K562 (cell line): Measurements from ENCODE around the gene DISC1. TPM values are rescaled to one million over a fixed set of nuclear protein-coding genes. Genes with fewer than 3 reads are reported as not detected.

ENCODE experiments used
- ATAC-seq: fragments of 200-7000 bp; cut with Tn5 transposase; 3 replicates; pipeline ENCODE4 v1.9.1; 2020; ENCODE audit warnings: moderate library complexity
- BruUV-seq: library from RNA; stranded (reverse); fragments of 400-500 nt; replicated peaks from 2 replicates; lab custom pipeline; 2021; lab: Mats Ljungman, UMichigan
- CTCF ChIA-PET: fragments of 300-600 bp; formaldehyde crosslinking; extraction: SDS; loops from one replicate; lab custom pipeline; 2021; ENCODE audit warnings: low intra/inter-chr PET ratio; lab: Yijun Ruan, JAX
- POLR2A ChIA-PET: fragments of 300-600, 350-650 bp; sonication (Branson Sonifier 250); formaldehyde crosslinking; extraction: SDS; loops from one replicate; lab custom pipeline; 2021; ENCODE audit warnings: antibody characterized with exemption, inconsistent platforms; lab: Yijun Ruan, JAX
- DNase-seq, 4 experiments: peaks; one replicate each; pipeline versions ENCODE4 v3.0.0 to v3.0.0-alpha.2; 2011 to 2018; ENCODE audit warnings: low spot score in 3 of 4, mixed read lengths in 3 of 4; ENCODE audit errors: extremely low read depth in 1 of 4
- FAIRE-seq: peaks from 2 replicates; lab custom pipeline; 2011; peaks lifted over from hg19 to GRCh38; lab: Jason Lieb, UNC
- H2AFZ ChIP-seq: 2 replicates; pipeline ENCODE4 v1.6.0; 2011; ENCODE audit warnings: low read depth, low read length, control low read depth, inconsistent platforms
- H3K27ac ChIP-seq: fragments of 200-600 bp; 3 replicates; pipeline ENCODE4 v1.8.0; 2011; ENCODE audit warnings: low read depth, mild to moderate bottlenecking, control low read depth, inconsistent platforms, low read length, moderate library complexity, mixed read lengths; ENCODE audit errors: extremely low read depth
- H3K27me3 ChIP-seq, 2 experiments: fragments of 300-600 bp in 1 of 2; 2 replicates in 1 of 2; 3 replicates in 1 of 2; pipeline versions ENCODE4 v1.6.0 to v1.8.0; 2011; ENCODE audit warnings: inconsistent platforms in 2 of 2, low read length in 2 of 2, mild to moderate bottlenecking in 1 of 2, mixed read lengths in 1 of 2, moderate library complexity in 1 of 2; ENCODE audit not compliant: control insufficient read depth in 2 of 2, insufficient read depth in 2 of 2
- H3K36me3 ChIP-seq: fragments of 300-600 bp; 3 replicates; pipeline ENCODE4 v1.8.0; 2011; ENCODE audit warnings: mild to moderate bottlenecking, low read length, inconsistent platforms; ENCODE audit not compliant: control insufficient read depth, insufficient read depth
- H3K4me1 ChIP-seq, 2 experiments: fragments of 200-600 bp in 1 of 2; replicated peaks in 1 of 2; 2 replicates in 1 of 2; 3 replicates in 1 of 2; pipeline versions ENCODE4 v1.5.1 to v1.8.0; 2011; ENCODE audit warnings: inconsistent platforms in 2 of 2, low read length in 2 of 2, mild to moderate bottlenecking in 1 of 2, mixed read lengths in 1 of 2, moderate library complexity in 1 of 2; ENCODE audit not compliant: control insufficient read depth in 2 of 2, insufficient read depth in 2 of 2
- H3K4me2 ChIP-seq: 2 replicates; pipeline ENCODE4 v1.6.1; 2011; ENCODE audit warnings: low read length, control low read depth, inconsistent platforms, mixed read lengths; ENCODE audit not compliant: insufficient read depth
- H3K4me3 ChIP-seq: fragments of 200-600 bp; sonication (generic), shearing (Covaris generic); 2 replicates; pipeline ENCODE4 v1.5.1; 2016; ENCODE audit warnings: control low read depth, inconsistent platforms
- H3K79me2 ChIP-seq: fragments of 200-600 bp; 3 replicates; pipeline ENCODE4 v1.8.0; 2011; ENCODE audit warnings: low read length, inconsistent platforms; ENCODE audit not compliant: control insufficient read depth, insufficient read depth
- H3K9ac ChIP-seq, 2 experiments: 2 replicates each; pipeline versions ENCODE4 v1.6.0 to v1.6.1; 2011; ENCODE audit warnings: low read depth in 2 of 2, low read length in 2 of 2, control low read depth in 1 of 2, inconsistent platforms in 1 of 2, mild to moderate bottlenecking in 1 of 2, mixed read lengths in 1 of 2; ENCODE audit not compliant: insufficient read depth in 1 of 2
- H3K9me1 ChIP-seq: one replicate; pipeline ENCODE4 v1.6.0; 2011; ENCODE audit warnings: inconsistent platforms, mild to moderate bottlenecking, low read length, moderate library complexity; ENCODE audit not compliant: control insufficient read depth, insufficient read depth
- H3K9me3 ChIP-seq: replicated peaks from 2 replicates; pipeline ENCODE4 v1.5.1; 2011; ENCODE audit warnings: low read depth, low read length, inconsistent platforms; ENCODE audit not compliant: control insufficient read depth, insufficient read depth
- H4K20me1 ChIP-seq: replicated peaks from 2 replicates; pipeline ENCODE4 v1.6.1; 2011; ENCODE audit warnings: low read length, inconsistent platforms, mixed read lengths; ENCODE audit not compliant: control insufficient read depth, insufficient read depth
- ATF7 ChIP-seq: fragments of 450-650 bp; IDR thresholded peaks from 2 replicates; pipeline ENCODE4 v1.7.1; 2014; ENCODE audit warnings: mild to moderate bottlenecking, moderate library complexity
- ELF1 ChIP-seq: fragments of 200-800 bp; sonication (Bioruptor generic); IDR thresholded peaks from 2 replicates; pipeline ENCODE4 v1.6.1; 2016; ENCODE audit warnings: missing genetic modification characterization, missing compliant biosample characterization
- EP400 ChIP-seq: fragments of 450-650 bp; IDR thresholded peaks from 2 replicates; pipeline ENCODE4 v1.6.1; 2017; ENCODE audit warnings: antibody characterized with exemption, mild to moderate bottlenecking, moderate library complexity
- GABPA ChIP-seq: fragments of 200-800 bp; sonication (Bioruptor generic); conservative IDR thresholded peaks from 2 replicates; pipeline ENCODE4 v1.6.1; 2016; ENCODE audit warnings: low read depth, missing genetic modification characterization, missing compliant biosample characterization
- GTF2E2 ChIP-seq: fragments of 200-800 bp; sonication (Bioruptor generic); IDR thresholded peaks from 2 replicates; pipeline ENCODE4 v1.6.1; 2016; ENCODE audit warnings: missing genetic modification characterization, missing compliant biosample characterization
- GTF2F1 ChIP-seq: IDR thresholded peaks from 2 replicates; pipeline ENCODE4 v1.6.1; 2011; ENCODE audit warnings: low read depth, low read length, improper control_type of control experiment
- JUND ChIP-seq, 2 experiments: IDR thresholded peaks; 2 replicates in 1 of 2; 3 replicates in 1 of 2; pipeline ENCODE4 v1.6.1; 2011; ENCODE audit warnings: borderline replicate concordance in 2 of 2, low read depth in 2 of 2, low read length in 2 of 2, improper control_type of control experiment in 1 of 2, missing biosample characterization in 1 of 2, missing genetic modification characterization in 1 of 2, missing genetic modification reagents in 1 of 2
- KLF16 ChIP-seq: IDR thresholded peaks from 2 replicates; pipeline ENCODE4 v1.6.1; 2016; ENCODE audit warnings: antibody characterized with exemption
- MBD2 ChIP-seq: sonication (generic); IDR thresholded peaks from 2 replicates; pipeline ENCODE4 v1.6.1; 2016; ENCODE audit warnings: low read depth, borderline replicate concordance
- RCOR1 ChIP-seq, 2 experiments: IDR thresholded peaks; 2 replicates each; pipeline ENCODE4 v1.6.1; 2012; ENCODE audit warnings: low read depth in 2 of 2, low read length in 2 of 2, borderline replicate concordance in 1 of 2, improper control_type of control experiment in 1 of 2
- SRSF3 ChIP-seq: fragments of 200-400 bp; formaldehyde crosslinking; IDR thresholded peaks from 2 replicates; pipeline ENCODE4 v1.6.1; 2016; ENCODE audit warnings: mild to moderate bottlenecking, low read length, moderate library complexity; ENCODE audit not compliant: insufficient read depth
- TAF1 ChIP-seq: IDR thresholded peaks from 2 replicates; pipeline ENCODE4 v1.6.1; 2011; ENCODE audit warnings: mild to moderate bottlenecking, low read length, moderate library complexity; ENCODE audit not compliant: insufficient read depth, control insufficient read depth, severe bottlenecking; ENCODE audit errors: extremely low read depth
- TARDBP ChIP-seq: fragments of 450-650 bp; IDR thresholded peaks from 2 replicates; pipeline ENCODE4 v1.6.1; 2016
- TFAM ChIP-seq: fragments of 250-450 bp; sonication (Bioruptor Pico); conservative IDR thresholded peaks from 2 replicates; pipeline ENCODE4 v1.5.0; 2021; ENCODE audit warnings: mild to moderate bottlenecking, moderate library complexity
- THRAP3 ChIP-seq: fragments of 450-650 bp; IDR thresholded peaks from 2 replicates; pipeline ENCODE4 v1.6.1; 2016; ENCODE audit warnings: mild to moderate bottlenecking, inconsistent platforms, borderline replicate concordance
- U2AF2 ChIP-seq: fragments of 200-400 bp; formaldehyde crosslinking; optimal IDR thresholded peaks from 2 replicates; pipeline ENCODE3; 2017; ENCODE audit warnings: low read depth, mild to moderate bottlenecking, low read length
- ZC3H4 ChIP-seq: sonication (generic); formaldehyde crosslinking; IDR thresholded peaks from 2 replicates; pipeline ENCODE4 v1.9.0; 2021; ENCODE audit warnings: missing genetic modification reagents, borderline replicate concordance
- whole genome bisulfite sequencing: fragments of 100-300 bp; shearing (Covaris generic); methylation state at CpG from one replicate; pipeline ENCODE4 v1.1.6; 2016; ENCODE audit warnings: low coverage, mixed read lengths; ENCODE audit not compliant: insufficient coverage; ENCODE audit errors: missing lambda C conversion rate; 5-methylcytosine and 5-hydroxymethylcytosine counted together
- in situ Hi-C: fragments of 300-500 bp; cut with MboI; formaldehyde crosslinking; loops from 4 replicates; pipeline ENCODE4 v1.15.0; 2018; ENCODE audit warnings: inconsistent platforms, mixed read lengths
- intact Hi-C: fragments of 100-400 bp; cut with micrococcal nuclease; formaldehyde crosslinking; loops from 2 replicates; pipeline ENCODE4 v1.14.2; 2022
- polyA plus RNA-seq, 8 experiments: library from polyadenylated mRNA; depleted of rRNA in 4 of 8; stranded (reverse) in 5 of 8; unstranded in 3 of 8; fragments of >200 nt; fragmentation: Nextera tagmentation in 2 of 8; fragmentation: Illumina TruSeq in 1 of 8; extraction: Ambion mirVana in 2 of 8; extraction: Trizol in 1 of 8; gene quantifications; 2 replicates each; pipeline versions ENCODE4 v1.2.1 to v1.2.3, GENCODE V29; 2011 to 2014; ENCODE audit warnings: inconsistent platforms in 1 of 8, missing spikeins in 1 of 8
- total RNA-seq, 7 experiments: library from RNA; depleted of rRNA in 6 of 7; stranded (reverse); fragments of >200 nt in 6 of 7; fragmentation: Illumina TruSeq in 2 of 7; extraction: Trizol in 2 of 7; gene quantifications; 2 replicates each; pipeline versions ENCODE4 v1.2.1 to v1.2.3, GENCODE V29; 2011 to 2021; ENCODE audit warnings: low replicate concordance in 1 of 7
- TF ChIP-seq, protein P1 (sequence below), 3 experiments: IDR thresholded peaks in 2 of 3; conservative IDR thresholded peaks in 1 of 3; 2 replicates each; pipeline ENCODE4 v1.5.1; 2011 to 2012; ENCODE audit warnings: low read length in 3 of 3, mild to moderate bottlenecking in 3 of 3, control low read depth in 2 of 3, improper control_type of control experiment in 1 of 3, inconsistent platforms in 1 of 3, low read depth in 1 of 3, mixed read lengths in 1 of 3, moderate library complexity in 1 of 3; ENCODE audit not compliant: insufficient read depth in 2 of 3
- TF ChIP-seq, protein P2 (sequence below): sonication (generic); formaldehyde crosslinking; IDR thresholded peaks from 2 replicates; pipeline ENCODE4 v1.8.1; 2023; ENCODE audit warnings: mild to moderate bottlenecking, missing genetic modification reagents

DISC1 gene
- total and polyA plus RNA-seq, 9 of the 15 experiments (the other 6 are each of a cell fraction or from before 2014, with no cell fraction given) = 0.01 to 0.11 (median 0.08) TPM; not detected in 1

DNA sequence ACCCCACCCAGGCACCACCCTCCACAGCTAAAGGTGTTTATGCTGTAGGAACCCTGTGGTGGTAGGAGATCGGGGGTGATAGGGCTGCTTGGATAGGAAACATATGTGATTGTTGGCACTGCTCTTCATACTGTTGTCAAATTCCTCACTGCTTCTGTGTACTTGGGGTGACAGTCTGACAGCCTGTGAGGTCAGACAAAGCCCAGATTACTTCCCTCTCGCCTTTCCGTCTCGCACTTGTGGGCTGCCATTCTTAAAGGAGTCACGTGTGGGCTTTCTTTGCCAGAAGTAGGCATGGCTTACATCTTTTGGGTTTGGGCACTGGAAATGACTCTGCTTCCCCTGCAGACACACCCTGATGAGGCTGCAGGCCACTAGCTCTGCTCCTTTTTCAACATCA, 363.8 kb downstream of the DISC1 start (continued):
- TF ChIP-seq, protein P1, sequence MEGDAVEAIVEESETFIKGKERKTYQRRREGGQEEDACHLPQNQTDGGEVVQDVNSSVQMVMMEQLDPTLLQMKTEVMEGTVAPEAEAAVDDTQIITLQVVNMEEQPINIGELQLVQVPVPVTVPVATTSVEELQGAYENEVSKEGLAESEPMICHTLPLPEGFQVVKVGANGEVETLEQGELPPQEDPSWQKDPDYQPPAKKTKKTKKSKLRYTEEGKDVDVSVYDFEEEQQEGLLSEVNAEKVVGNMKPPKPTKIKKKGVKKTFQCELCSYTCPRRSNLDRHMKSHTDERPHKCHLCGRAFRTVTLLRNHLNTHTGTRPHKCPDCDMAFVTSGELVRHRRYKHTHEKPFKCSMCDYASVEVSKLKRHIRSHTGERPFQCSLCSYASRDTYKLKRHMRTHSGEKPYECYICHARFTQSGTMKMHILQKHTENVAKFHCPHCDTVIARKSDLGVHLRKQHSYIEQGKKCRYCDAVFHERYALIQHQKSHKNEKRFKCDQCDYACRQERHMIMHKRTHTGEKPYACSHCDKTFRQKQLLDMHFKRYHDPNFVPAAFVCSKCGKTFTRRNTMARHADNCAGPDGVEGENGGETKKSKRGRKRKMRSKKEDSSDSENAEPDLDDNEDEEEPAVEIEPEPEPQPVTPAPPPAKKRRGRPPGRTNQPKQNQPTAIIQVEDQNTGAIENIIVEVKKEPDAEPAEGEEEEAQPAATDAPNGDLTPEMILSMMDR (IDR thresholded peaks at IDR 0.05 in 2 of 3, conservative IDR thresholded peaks at IDR 0.05 in 1 of 3; ENCODE audit: insufficient read depth in 2 of 3, low read depth in 1 of 3, low read length in 3 of 3) = no peak
- TF ChIP-seq TFAM (CRISPR knock-in tag) (no peak), ELF1 (tag) (no peak), KLF16 (no peak), MBD2 (no peak)

DNA sequence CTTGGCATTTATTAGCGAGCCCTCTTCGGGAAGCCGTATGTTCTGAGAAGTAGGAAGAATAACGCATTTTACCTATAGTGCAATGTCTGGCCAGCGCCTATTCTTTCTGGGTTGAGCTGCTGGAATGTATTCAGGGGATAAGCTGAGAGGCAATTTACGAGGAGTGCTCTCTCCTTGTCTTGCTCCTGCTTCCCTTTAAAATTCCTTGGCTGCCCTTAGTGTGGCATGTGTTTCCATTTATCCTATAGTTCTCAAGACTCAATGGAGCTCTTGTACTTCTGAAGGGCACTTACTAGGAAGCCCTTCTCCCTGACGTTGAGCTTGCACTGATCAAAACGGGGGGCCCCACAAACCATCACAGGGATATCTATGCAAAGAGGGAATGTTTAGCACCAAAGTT, 364.6 kb downstream of the DISC1 start:
- no peaks in the 10 kb centered on the region for H3K79me2 ChIP-seq
- no peaks in the 10 kb centered on the region for H4K20me1 ChIP-seq
- H3K4me3 ChIP-seq = no peak overlapping the region
- no peak for DNase-seq
- no peaks in the 10 kb centered on the region for H3K36me3 ChIP-seq
- no TSS peak for BruUV-seq
- no peak overlapping the region for H3K9ac ChIP-seq
- POLR2A ChIA-PET = no interaction called here
- WGBS = 0% methylated on average over 8 of the region's 8 CpGs
- no peak for FAIRE-seq
- H3K4me2 ChIP-seq = no peak overlapping the region
- H3K27ac ChIP-seq = no peak overlapping the region
- H2AFZ ChIP-seq = no peak overlapping the region
- H3K9me1 ChIP-seq = no peaks in the 10 kb centered on the region
- no peaks in the 10 kb centered on the region for H3K4me1 ChIP-seq
- H3K27me3 ChIP-seq = no peaks in the 10 kb centered on the region
- intact Hi-C loops (no loop called here), in situ Hi-C loops (no loop called here)
- CTCF ChIA-PET = no interaction called here
- ATAC-seq = no peak
- TF ChIP-seq THRAP3 = no peak
- TF ChIP-seq TAF1 = no peak
- no peak for TF ChIP-seq JUND (IDR thresholded peaks at IDR 0.05; ENCODE audit: borderline replicate concordance, low read depth, low read length)
- TF ChIP-seq JUND (tag; IDR thresholded peaks at IDR 0.05; ENCODE audit: borderline replicate concordance, low read depth, low read length) = no peak
- no peak for TF ChIP-seq U2AF2
- TF ChIP-seq SRSF3 = no peak
- no peak for TF ChIP-seq GTF2F1
- TF ChIP-seq EP400 = no peak
- no peak for TF ChIP-seq ATF7
- TF ChIP-seq GABPA (tag) = no peak
- no peak for TF ChIP-seq GTF2E2 (tag)
- TF ChIP-seq, protein P2, sequence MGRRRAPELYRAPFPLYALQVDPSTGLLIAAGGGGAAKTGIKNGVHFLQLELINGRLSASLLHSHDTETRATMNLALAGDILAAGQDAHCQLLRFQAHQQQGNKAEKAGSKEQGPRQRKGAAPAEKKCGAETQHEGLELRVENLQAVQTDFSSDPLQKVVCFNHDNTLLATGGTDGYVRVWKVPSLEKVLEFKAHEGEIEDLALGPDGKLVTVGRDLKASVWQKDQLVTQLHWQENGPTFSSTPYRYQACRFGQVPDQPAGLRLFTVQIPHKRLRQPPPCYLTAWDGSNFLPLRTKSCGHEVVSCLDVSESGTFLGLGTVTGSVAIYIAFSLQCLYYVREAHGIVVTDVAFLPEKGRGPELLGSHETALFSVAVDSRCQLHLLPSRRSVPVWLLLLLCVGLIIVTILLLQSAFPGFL (CRISPR knock-in tag) = no peak
- TF ChIP-seq RCOR1 (IDR thresholded peaks at IDR 0.05; ENCODE audit: borderline replicate concordance in 1 of 2, low read depth in 2 of 2, low read length in 2 of 2) = no peak
- TF ChIP-seq ZC3H4 (CRISPR knock-in tag) = no peak
- TF ChIP-seq TARDBP = no peak
- TF ChIP-seq, all 486 proteins: peak for 0
- no peaks in the 10 kb centered on the region for H3K9me3 ChIP-seq
